Left ventricle myocardium inferior (tissue), 1 donor: ENCODE data around the gene GMPR2. TPM values are rescaled to one million over a fixed set of nuclear protein-coding genes. Genes with fewer than 3 reads are reported as not detected.

ENCODE experiments used
- DNase-seq: peaks from one replicate; pipeline ENCODE4 v3.0.0-alpha.2; 2020
- H3K27ac ChIP-seq: fragments of 200-600 bp; replicated peaks from 2 replicates; pipeline ENCODE4 v1.8.0; 2021
- H3K27me3 ChIP-seq: fragments of 200-600 bp; 2 replicates; pipeline ENCODE4 v1.8.0; 2021; ENCODE audit warnings: low read depth
- H3K36me3 ChIP-seq: fragments of 200-600 bp; 2 replicates; pipeline ENCODE4 v1.8.0; 2021
- H3K4me1 ChIP-seq: fragments of 200-600 bp; 2 replicates; pipeline ENCODE4 v1.8.0; 2021
- H3K4me3 ChIP-seq: fragments of 200-600 bp; 2 replicates; pipeline ENCODE4 v1.8.0; 2021; ENCODE audit warnings: mild to moderate bottlenecking, moderate library complexity
- H3K9me3 ChIP-seq: fragments of 200-600 bp; replicated peaks from 2 replicates; pipeline ENCODE4 v1.8.0; 2021
- intact Hi-C: fragments of 100-400 bp; cut with micrococcal nuclease; formaldehyde crosslinking; loops from one replicate; pipeline ENCODE4 v1.11.0; 2022
- total RNA-seq: library from RNA; stranded (reverse); fragmentation: NEBNext Ultra II Directional; extraction: Animal tissue kit (Norgen Biotek cat#: 25700); gene quantifications from one replicate; pipeline ENCODE4 v1.2.1, GENCODE V29; 2021
- TF ChIP-seq, protein P1 (sequence below): fragments of 200-600 bp; IDR thresholded peaks from 2 replicates; pipeline ENCODE4 v1.8.0; 2021; ENCODE audit warnings: antibody characterized with exemption, mild to moderate bottlenecking, borderline replicate concordance
- donor health status: DM: no; HTN: yes; CAD: no; lungs with severe emphysema.

Gene GMPR2
- total RNA-seq, 1 donor from 2014 or later, result 29.7 TPM

DNA sequence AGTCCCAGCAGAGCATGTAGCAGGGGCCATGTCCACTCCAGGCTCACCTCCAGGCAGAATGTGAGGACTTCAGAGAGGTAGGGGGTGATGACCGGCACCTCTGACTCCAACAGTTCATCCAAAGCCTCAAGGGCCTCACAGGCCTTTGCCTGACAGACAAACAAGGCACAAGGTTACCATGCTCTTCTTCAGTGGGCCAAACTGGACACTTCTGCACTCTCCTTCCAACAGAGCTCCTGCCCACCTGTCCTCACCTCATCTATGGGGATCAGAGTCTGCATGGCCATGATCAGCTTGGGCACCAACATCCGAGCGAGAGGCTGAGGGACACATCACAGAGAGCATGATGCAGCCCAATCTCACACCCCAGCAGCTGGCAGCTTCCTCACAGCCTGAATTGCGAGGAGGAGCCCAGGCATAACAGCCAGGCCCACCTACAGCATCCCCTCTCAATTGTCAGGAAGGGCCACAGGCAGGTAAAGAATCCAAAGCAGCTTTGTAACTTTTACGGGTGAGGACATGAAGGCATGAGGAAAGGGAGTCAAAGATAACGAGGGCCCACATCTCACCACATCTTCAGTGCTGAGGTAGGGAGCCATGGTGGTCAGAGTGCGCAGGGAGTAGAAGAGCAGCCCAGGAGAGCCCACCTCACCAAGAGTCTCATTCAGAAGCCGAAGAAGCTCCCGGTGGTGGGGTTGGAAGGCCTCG, 45.7 kb upstream of the GMPR2 start:
- peaks cover 21% of the 10 kb centered on the region for H3K4me1 ChIP-seq
- no peak overlapping the region for H3K4me3 ChIP-seq
- no peak overlapping the region for H3K27ac ChIP-seq
- DNase-seq, result no peak
- intact Hi-C loops, result no loop called here
- TF ChIP-seq, protein P1, sequence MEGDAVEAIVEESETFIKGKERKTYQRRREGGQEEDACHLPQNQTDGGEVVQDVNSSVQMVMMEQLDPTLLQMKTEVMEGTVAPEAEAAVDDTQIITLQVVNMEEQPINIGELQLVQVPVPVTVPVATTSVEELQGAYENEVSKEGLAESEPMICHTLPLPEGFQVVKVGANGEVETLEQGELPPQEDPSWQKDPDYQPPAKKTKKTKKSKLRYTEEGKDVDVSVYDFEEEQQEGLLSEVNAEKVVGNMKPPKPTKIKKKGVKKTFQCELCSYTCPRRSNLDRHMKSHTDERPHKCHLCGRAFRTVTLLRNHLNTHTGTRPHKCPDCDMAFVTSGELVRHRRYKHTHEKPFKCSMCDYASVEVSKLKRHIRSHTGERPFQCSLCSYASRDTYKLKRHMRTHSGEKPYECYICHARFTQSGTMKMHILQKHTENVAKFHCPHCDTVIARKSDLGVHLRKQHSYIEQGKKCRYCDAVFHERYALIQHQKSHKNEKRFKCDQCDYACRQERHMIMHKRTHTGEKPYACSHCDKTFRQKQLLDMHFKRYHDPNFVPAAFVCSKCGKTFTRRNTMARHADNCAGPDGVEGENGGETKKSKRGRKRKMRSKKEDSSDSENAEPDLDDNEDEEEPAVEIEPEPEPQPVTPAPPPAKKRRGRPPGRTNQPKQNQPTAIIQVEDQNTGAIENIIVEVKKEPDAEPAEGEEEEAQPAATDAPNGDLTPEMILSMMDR, result no peak
- H3K9me3 ChIP-seq, result no peaks in the 10 kb centered on the region
- H3K36me3 ChIP-seq, result peaks cover 69% of the 10 kb centered on the region
- H3K27me3 ChIP-seq, result no peaks in the 10 kb centered on the region

DNA sequence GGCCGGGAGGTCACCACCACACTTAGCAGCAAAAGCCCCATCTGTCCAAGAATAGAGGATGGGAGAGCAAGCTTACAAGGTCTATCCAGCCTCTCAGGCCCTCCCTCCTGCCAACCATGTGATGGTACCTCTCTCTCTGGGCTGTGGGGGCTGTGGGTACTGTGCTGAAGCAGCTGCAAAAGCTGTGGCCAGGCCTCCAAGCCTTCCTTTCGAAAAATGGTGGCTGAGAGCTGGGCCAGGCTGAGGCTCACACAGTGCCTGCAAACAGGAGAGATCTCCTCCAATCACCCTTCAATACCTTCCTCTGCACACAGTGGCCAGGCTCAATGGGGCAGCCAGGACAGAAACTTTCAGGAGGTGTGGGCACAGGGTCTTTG, 45.2 kb upstream of the GMPR2 start:
- no peak for DNase-seq
- Histone ChIP-seq H3K36me3 (peaks cover 69% of the 10 kb centered on the region), H3K4me3 (peak overlapping the region; percentile 83), H3K27ac (no peak overlapping the region), H3K4me1 (peaks cover 21% of the 10 kb centered on the region), H3K27me3 (no peaks in the 10 kb centered on the region), H3K9me3 (no peaks in the 10 kb centered on the region)
- TF ChIP-seq, protein P1, result no peak
- intact Hi-C loops, result no loop called here

GRCh38 chr14:24188251-24189058, 44.3 kb upstream of the GMPR2 start, which contains the start of gene IPO4:
Gene IPO4 (minus strand): TSS chr14:24188816. CDS start chr14:24188787, 29 bp downstream.
- TF ChIP-seq, protein P1, result no peak
- H3K36me3 ChIP-seq, result peaks cover 68% of the 10 kb centered on the region
- DNase-seq, result peak; percentile 93
- intact Hi-C loops, result no loop called here
- H3K9me3 ChIP-seq, result no peaks in the 10 kb centered on the region
- H3K4me3 ChIP-seq, result peak within 1 kb of the TSS; percentile 83
- peak within 1 kb of the TSS; percentile 77 for H3K27ac ChIP-seq
- peaks cover 21% of the 10 kb centered on the region for H3K4me1 ChIP-seq
- H3K27me3 ChIP-seq, result no peaks in the 10 kb centered on the region

GRCh38 chr14:24189059-24189375, 43.7 kb upstream of the GMPR2 start:
- TF ChIP-seq, protein P1, result no peak
- peaks cover 22% of the 10 kb centered on the region for H3K4me1 ChIP-seq
- no peaks in the 10 kb centered on the region for H3K9me3 ChIP-seq
- peak overlapping the region; percentile 77 for H3K27ac ChIP-seq
- H3K36me3 ChIP-seq, result peaks cover 66% of the 10 kb centered on the region
- intact Hi-C loops, result no loop called here
- peak overlapping the region; percentile 83 for H3K4me3 ChIP-seq
- DNase-seq, result no peak
- no peaks in the 10 kb centered on the region for H3K27me3 ChIP-seq

DNA sequence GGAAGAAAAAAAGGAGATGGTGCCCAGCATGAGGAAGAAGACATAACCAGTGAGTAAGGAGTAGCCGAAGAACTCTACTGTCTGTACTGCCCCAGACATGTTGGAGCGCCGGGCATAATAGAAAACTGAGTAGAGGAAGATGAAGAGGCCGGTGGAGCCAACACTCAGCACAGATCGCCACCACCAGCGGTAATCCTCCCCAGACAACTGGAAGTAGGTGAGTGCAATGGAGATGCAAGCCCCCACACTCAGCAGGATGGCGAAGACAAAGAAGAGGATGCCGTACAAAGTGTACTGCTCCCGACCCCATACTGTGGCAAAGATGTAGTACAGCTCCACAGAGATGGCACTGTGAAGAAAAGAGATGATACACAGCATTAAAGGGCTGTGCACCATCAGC, 43.3 kb upstream of the GMPR2 start:
- Histone ChIP-seq H3K27me3 (no peaks in the 10 kb centered on the region), H3K4me3 (no peak overlapping the region), H3K27ac (peak overlapping the region; percentile 77), H3K9me3 (no peaks in the 10 kb centered on the region), H3K36me3 (peaks cover 63% of the 10 kb centered on the region), H3K4me1 (peaks cover 27% of the 10 kb centered on the region)
- TF ChIP-seq, protein P1, result no peak
- intact Hi-C loops, result no loop called here
- no peak for DNase-seq
